Stimulated activated CD8-positive, alpha-beta memory T cell treated with anti-CD3 and anti-CD28 coated beads, Interleukin-12 subunit alpha, Interleukin-12 subunit beta, amount 100 ng/mL, for 24 hours (primary cell): Measurements from ENCODE around the gene KRT35.

Experiments
- DNase-seq: peaks from one replicate; pipeline ENCODE4 v3.0.0-alpha.2; 2020; ENCODE audit errors: extremely low read depth

The KRT35 gene

DNA sequence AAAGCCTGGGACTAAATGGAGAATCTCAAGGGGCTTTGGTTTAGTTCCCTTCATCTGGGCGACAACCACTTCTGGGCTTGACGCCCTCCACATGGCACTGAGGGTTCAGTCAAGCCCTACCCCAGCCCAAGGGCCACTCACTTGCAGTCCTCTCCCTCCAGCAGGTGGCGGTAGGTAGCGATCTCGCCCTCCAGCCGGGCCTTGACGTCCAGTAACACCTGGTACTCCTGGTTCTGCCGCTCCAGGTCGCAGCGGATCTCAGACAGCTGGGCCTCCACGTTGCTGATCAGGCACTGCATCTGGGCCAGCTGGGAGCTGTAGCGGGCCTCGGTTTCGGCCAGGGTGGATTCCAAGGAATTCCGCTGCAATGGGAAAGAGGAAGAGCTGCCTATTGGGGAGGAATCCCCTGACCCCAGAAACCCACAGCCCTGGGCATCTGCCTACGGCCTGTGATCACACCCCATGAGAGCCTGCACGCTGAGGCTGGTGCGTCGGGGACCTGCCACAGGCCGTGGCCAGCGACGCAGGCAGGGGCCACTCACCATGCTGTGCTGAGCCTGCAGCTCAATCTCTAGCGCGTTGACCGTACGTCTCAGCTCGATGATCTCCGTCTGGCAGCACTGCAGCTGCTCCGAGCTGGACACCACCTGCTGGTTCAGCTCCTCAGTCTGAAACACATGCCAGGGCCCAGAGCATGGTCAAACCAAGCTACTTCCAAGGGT lies 6.0 kb upstream of the KRT35 start:
- DNase-seq, result no peak

DNA sequence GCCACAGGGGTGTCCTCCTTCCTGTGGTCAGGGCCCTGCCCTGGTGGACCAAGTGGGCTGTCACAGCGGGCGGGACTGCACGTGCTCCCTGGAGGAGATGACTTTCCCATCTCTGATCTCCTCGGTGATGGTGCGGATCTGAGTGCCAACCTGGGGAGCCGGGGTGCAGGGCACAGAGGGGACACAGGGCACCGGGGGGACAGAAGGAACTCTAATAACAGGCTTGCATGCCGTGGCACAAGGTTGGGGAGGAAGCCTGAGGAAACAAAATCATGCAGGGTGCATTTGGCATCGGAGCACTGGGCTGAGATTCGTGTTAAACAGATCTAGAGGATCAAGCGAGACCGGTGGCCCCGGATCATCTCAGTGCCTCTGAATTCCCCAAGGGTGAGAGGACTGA lies 5.4 kb upstream of the KRT35 start:
- DNase-seq, result no peak

DNA sequence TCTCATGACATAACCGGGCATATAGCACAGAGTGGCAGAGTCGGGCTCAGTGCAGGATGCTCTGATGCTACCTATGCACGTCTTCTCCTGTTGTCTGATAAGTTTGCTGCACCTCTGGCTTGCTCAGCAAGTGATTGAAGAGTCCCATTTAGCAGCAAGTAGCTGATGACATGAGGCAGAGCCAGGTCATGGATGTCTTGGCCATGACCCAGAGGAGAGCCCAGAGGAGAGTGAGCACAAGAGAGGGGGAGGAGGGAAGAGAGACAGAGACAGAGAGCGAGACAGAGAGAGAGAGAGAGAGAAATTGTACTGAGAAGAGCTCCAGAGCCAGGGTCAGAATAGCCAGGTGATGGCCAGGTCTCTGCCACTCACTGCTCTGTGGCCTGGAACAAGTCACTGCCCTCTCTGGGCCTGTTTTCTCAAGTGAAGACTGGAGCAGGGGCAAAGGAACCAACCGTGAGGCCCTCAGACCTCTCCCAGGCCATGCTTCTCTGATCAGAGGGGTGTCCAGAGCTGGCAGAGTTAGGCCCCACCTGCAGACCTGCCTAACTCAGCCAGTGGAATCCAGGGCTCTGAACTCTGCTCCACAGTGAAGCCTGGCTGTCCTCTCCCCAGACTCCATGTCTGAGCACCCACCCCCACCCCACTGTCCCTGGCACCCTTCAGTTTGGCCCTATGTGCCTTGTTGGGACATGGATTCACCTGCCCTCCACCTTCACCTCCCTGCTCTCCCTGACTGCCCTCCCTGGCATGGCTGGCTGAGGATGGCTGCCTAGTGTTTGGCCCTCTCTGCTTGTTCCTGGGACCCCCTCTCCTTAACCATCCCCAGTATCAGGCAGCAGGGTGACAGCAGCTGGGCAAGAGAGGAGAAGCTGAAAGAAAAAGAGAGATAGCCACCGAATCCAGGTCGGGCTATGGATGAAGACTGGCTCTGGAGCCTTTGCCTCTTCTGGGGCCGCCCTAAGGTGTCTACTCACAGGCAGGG lies 4.3 kb upstream of the KRT35 start:
- DNase-seq, result no peak

DNA sequence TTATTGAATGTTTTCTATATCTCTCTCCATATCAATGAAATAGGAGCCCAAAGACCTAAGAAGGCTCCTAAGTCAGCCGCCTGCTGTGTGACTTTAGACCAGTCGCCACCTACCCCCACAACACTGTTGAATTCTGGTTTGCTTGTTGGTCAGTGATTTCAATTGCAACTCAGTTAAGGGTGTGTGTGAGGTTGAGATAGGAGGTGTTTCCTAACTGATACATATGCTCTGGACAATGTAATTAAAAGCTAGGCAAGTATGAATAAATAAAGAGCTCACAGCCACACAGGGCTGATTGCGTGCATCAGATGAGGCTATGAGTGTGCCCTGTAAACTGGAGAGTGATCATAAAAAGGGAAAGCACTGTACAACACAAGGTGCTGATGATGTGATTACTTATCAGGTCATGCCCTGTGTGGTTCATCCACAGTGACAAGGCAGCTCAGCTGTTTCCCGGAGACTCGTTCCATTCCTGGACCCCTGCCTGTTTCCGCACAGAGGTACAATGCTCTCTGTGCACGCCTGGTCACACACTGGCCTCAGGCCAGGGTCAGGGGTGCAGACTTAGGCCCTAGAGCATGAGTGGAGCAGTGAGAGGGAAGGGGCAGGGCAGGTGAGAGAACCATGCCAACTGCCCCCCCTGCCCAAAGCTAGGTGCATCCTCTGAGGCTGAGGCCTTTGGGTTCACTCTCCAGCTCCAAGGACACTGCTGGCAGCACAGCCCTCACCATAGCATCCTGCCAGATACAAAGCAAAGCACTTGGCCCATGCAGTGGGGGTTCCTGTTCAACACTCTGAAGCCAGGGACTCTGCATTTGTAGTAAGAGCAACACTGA lies 3.3 kb upstream of the KRT35 start:
- DNase-seq, result no peak

DNA sequence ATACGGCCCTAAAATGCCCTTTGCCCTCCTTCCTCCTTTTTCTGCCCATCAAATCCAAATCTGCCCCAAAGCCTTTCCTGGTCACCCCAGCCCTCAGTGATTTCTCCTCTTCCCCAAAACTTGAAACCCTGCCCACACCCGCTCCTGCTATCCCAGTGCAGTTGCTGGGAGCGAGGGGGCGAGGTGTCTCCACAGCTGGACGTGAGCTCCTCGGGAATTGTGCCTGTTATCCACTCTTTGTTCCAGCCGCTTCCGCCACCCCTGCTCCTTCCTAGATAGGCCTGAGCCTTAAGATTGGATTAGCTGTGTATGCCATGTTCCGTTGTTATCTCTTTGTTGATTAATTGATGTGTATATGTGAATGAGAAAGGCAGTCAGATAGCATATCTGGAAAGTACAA lies 2.6 kb upstream of the KRT35 start:
- DNase-seq, result no peak

DNA sequence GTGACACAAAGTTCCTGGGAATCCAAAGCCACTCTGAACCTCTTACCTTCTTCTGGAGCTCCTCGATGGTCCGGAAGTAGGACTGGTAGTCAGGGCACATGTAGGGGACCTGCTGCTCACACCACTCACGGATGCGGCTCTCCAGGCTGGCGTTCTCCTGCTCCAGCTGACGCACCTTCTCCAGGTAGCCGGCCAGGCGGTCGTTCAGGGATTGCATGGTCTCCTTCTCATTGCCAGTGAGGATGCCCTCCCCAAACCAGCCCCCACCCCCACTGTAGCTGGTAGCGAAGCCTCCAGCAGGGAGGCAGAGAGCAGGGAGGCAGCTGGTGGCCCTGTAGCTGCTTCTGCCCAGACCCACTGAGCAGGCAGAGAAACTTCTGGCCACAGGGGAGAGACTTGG lies 370 bp downstream of the KRT35 start:
- DNase-seq, result no peak

DNA sequence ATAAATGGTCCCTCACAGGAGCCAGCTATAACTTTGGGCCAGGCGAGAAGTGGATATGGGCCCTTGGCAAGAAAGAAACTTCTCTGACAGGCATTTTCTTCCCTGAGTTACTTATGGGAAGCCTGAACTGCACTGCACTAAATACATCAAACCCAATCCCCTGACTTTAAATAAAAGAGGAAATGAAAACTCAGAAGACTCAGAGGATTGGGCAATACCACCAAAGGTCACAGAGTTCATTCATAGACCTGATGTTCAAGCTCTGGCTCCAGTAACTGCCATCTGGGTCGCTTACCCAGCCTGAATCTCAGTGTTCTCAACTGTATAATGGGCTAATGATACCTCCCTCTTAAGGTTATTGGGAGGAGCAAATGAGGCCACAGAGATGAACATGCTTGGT lies 815 bp downstream of the KRT35 start:
- DNase-seq, result no peak

DNA sequence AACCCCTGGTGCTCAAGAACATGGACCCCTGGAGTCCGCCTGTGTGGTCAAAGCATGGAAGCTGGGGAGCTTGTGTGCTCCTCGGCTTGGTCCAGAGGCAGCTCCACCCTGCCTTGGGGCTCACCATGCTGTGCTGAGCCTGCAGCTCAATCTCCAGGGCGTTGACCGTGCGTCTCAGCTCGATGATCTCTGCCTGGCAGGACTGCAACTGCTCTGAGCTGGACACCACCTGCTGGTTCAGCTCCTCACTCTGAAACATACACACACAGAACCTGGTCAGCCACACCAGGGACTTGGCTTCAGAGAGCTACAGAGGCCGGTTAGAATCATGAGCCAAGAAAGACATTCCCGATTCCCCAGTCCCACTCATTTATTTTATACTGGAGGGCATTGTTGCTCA lies 2.7 kb downstream of the KRT35 start:
- no peak for DNase-seq

DNA sequence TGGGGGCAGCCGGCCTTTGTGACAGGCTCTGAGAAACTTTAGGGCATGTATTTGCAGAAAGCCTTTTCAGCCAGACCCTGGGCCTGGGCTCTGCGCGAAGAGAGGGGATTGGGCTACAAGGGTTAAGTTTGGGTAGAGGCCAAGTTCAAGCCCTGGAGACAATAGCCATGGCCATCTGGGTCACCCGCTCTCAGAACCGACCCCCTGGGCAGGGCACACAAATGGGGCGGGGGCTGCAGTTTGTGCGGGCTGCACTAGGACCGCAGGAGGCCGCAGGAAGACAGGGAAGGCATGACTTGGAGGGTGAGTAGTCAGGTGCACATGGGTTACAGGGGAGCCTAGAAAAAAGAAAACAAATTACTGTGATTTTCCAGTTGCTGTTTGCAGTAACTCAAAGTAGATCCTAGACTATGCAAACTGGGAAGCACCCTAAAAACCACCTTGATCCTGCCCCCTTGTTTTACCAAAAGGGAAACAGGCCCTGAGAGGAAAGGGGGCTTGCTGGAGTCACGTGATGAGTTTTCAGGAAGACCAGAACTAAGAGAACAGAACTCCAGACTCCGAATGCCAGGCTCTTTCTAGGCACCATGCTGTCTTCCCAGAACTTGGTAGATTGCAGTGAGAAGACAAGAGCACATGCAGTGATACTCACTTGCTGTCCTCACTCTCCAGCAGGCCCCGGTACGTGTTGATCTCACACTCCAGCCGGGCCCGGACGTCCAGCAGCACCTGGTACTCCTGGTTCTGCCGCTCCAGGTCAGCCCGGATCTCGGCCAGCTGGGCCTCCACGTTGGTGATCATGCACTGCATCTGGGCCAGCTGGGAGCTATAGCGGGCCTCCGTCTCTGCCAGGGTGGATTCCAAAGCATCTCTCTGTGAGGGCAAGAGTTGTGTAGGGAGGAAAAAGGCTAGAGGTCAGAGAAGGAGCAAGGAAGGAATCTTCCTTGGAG lies 3.8 kb downstream of the KRT35 start:
- no peak for DNase-seq

DNA sequence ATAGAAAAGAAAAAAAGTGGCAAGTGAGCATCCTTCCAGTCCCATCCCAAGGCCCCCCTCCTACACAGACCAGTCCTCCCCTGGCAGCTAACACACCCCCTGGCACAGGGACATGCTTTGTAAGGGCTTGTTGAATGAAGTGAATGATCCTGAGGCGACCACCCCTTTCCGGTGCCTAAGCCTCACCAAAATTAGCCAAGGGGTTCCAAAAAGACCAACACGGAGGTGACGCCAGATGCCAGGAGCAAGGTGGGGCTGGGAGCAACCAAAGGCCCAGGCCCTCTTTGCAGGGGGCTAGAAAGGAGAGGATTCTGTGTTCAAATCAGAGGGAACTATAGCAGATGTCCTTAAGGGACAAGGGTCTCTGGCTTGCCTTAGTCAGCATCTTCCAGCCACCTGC lies 5.5 kb downstream of the KRT35 start:
- DNase-seq, result no peak

DNA sequence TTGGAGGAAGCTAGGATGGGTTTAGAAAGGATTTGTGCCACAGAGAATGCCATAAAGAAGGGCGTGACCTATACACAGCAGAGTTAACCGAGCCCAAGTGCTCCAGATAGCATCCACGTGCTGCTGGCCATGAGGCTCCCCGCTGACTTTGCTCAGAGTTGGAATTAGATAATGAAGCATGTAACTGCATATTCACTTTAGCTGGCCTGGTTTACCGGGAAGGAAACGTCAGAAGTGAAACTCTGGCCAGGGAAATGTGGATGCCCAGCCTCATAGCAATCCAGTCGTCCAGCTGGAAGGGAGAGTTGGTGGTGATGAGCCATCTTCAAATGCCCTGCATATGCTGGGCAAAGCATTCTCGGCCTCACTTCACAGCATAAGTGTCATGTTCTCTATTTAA lies 6.1 kb downstream of the KRT35 start:
- DNase-seq, result no peak

DNA sequence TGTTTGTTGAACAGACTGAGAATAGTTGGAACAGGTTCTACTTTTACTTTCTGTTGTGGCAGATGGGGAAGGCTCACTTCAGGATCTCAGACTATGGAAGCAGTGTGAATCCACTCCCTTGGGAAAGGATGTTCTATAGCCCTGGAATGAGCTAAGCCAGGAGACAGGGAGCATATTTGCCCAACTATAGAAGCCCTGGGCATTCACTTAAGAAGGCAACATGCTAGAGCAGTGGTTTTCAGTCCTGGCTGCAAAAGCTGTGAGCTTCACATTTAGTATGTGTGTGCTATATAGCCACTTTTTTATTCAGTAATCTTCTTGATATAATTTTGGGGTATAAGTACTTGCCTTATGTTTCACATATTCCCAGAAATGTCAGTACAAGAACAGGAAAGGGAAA lies 12.6 kb downstream of the KRT35 start:
- no peak for DNase-seq

DNA sequence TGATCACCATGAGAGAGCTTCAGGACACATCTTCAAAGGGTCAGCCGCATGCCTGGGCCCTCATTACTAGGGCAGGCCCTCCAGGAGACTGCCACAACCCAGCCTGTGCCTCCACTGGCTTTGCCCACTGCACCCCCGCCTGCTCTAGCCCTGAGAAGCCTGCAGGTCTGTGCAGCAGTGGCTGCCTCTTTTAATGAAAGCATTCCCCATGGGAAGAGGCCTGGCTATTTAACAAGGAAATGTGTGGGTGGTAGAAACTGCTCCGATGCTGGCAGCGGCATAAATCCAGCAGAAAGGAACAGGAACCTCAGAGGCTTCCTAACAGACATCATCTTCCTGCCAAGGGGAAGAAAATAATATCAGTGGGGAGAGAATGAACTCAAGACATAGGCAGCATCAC lies 13.4 kb downstream of the KRT35 start:
- no peak for DNase-seq

DNA sequence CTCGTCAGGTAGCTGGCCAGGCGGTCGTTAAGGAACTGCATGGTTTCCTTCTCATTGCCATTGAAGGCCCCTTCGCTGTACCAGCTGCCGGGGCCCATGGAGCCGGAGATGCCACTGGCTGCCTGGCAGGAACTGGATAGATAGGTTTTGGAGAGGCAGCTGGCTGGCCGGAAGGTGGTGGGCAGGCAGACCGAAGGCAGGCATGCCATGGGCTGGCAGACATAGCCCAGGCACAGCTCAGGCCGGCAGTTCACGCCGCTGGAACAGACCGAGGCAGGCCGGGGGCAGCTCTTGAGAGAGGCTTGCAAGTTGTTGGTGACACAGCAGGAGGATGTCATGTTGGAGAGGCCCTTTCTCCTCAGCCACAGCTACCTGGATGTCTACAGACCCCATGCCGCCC lies 14.0 kb downstream of the KRT35 start, which contains the start of gene KRT32:
Gene KRT32, minus strand, starts transcription at position 399 of the 400 bp plus-strand sequence. Its CDS starts 61 bp downstream, at position 338.
- DNase-seq, result no peak

DNA sequence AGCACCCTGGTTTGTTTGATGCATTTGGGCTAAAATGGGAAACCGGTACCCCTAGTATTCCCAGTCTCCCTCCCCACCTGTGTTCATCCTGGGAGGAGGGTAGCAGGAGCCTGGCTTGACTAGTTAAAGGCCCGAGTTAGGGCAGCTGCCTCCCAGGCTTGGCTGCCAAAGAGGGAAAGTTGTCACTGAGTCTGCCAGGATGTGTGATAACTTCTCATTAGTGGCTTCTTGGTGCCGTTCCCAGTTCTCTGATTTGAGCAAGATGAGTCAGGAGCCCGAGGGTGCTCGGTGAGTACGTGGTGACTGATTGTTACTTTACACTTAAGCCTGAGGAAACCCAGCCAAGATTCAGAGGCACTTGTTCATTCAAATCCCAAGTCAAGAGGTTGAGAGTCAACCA lies 16.3 kb downstream of the KRT35 start:
- DNase-seq, result no peak

DNA sequence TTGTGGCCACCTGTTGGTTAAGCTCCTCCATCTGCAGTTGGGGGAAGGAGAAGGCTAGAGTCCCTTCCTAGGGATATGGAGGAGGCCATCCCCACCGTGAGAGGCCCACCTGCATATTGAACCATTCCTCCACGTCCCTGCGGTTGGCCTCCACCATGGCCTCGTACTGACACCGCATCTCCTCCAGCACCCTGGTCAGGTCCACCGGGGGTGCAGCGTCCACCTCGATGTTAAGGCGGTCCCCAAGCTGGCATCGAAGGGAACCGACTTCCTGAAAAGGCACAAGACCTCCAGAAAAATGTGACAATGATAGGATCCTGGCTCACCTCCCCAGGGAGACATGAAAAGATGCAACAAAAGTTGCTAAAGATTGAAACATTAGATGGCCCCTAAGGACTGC lies 16.8 kb downstream of the KRT35 start:
- no peak for DNase-seq

DNA sequence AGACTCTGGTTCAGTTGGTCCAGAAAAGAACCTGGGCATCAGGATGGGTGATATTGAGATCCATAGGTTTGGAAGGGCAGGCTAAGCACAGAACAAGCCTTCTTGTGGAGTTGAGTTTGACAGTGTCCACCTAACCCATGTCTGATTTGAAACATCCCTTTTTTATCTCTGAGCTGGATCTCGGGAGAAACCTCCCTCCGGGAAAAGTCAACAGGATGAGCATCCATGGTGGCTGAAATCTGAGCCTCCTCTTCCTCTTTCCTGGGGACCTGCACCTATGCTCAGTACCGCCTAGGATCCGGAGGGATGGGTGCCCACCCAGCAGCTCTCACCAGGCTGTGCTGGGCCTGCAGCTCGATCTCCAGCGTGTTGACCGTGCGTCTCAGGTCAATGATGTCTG lies 17.2 kb downstream of the KRT35 start:
- DNase-seq, result no peak

DNA sequence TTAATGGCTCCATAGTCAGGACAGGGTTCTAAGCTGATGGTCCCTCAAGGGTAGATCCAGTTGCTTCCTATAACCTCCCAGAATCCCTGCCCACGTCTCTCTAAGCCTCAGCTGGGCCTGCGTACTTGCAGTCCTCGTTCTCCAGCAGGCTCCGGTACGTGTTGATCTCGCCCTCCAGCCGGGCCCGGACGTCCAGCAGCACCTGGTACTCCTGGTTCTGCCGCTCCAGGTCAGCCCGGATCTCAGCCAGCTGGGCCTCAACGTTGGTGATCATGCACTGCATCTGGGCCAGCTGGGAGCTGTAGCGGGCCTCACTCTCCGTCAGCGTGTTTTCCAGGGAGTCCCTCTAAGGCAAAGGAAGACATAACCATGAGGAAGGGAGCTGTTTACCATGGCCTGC lies 18.2 kb downstream of the KRT35 start:
- no peak for DNase-seq

DNA sequence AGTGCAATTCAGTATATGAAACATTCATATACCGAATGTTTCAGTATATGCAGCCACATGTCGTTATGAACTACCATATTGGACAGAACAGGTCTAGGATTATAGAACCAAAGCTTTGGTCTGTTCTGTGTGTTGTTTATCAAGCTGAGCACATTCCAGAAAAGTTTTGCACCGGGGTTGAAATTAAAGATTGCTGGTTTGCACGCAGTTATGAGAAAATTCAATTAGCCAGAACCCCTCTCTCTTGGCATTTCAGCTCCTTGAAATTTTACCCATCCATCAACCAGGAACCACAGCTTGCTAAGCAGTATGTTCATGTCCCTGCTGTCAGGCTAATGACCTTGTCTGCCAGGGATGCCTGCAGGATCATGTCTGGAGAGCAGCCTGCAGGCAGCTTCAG lies 23.3 kb downstream of the KRT35 start:
- no peak for DNase-seq

DNA sequence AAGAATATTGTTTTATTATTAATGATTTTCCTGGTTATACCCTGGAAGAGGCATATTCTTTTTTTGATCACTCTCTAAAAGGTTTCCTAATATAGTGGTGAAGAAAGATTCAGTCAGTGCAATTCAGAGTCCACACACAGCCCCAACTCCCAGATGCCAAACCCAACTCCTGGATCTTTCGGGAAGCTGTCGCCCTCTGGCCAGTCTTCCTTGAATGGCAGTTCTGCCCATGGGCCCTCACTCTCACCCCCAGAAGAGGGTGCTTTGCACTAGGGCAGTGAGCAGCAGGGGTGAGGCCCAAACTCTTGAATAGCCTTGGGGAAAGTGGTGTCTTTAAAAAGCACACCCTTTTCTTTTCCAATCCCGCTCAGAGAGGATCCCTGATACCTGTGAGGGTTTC lies 24.7 kb downstream of the KRT35 start:
- no peak for DNase-seq

DNA sequence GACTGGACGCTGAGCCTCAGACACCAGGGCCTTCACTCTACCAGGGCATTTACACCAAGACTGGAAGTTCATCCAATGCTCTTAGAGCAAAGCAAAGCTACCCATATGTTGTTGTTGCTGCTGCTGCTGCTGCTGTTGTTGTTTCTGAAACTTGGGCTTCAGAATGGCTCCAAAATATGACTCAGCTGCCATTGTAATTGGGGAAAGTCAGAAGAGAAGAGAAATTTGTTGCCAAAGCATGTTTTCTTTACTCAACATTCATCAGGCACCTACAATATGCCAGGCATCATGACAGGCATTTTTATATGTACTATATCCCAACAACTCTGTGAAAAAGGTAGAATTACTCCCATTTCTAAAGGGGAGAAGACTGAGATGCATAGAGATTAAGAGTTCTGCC lies 25.7 kb downstream of the KRT35 start:
- no peak for DNase-seq
